Neural cell (in vitro differentiated cells): ENCODE results near the gene UBFD1. TPM values are rescaled to one million over a fixed set of nuclear protein-coding genes. Genes with fewer than 3 reads are reported as not detected.

Source experiments
- H2AFZ ChIP-seq: fragments of 200-600, 300-800 bp; sonication (generic), shearing (Covaris generic); 2 replicates; pipeline ENCODE4 v1.6.0; 2014; ENCODE audit warnings: low read depth, mild to moderate bottlenecking, antibody characterized with exemption, low read length, moderate library complexity
- H3F3A ChIP-seq: fragments of 200-600 bp; shearing (Covaris generic); 2 replicates; pipeline ENCODE4 v1.6.1; 2016; ENCODE audit warnings: mild to moderate bottlenecking, moderate library complexity, mixed read lengths, antibody characterized with exemption, low read length; ENCODE audit not compliant: insufficient read depth, poor library complexity, severe bottlenecking
- H3K27ac ChIP-seq: fragments of 200-600, 300-800 bp; sonication (generic), shearing (Covaris generic); 2 replicates; pipeline ENCODE4 v1.5.1; 2014; ENCODE audit warnings: mild to moderate bottlenecking, low read length, moderate library complexity
- H3K27me3 ChIP-seq: fragments of 300-800, 200-600 bp; sonication (generic), shearing (Covaris generic); 2 replicates; pipeline ENCODE4 v1.6.0; 2014; ENCODE audit warnings: mild to moderate bottlenecking, low read depth, low read length, moderate library complexity; ENCODE audit not compliant: insufficient read depth
- H3K36me3 ChIP-seq: fragments of 300-800, 200-600 bp; sonication (generic), shearing (Covaris generic); 2 replicates; pipeline ENCODE4 v1.5.1; 2014; ENCODE audit warnings: mild to moderate bottlenecking, antibody characterized with exemption, low read length, moderate library complexity; ENCODE audit not compliant: insufficient read depth
- H3K4me2 ChIP-seq: fragments of 300-800, 200-600 bp; sonication (generic), shearing (Covaris generic); 2 replicates; pipeline ENCODE4 v1.6.0; 2014; ENCODE audit warnings: mild to moderate bottlenecking, low read length
- H3K4me3 ChIP-seq: fragments of 300-800, 200-600 bp; sonication (generic), shearing (Covaris generic); 2 replicates; pipeline ENCODE4 v1.5.1; 2014; ENCODE audit warnings: mild to moderate bottlenecking, low read length, moderate library complexity
- H3K79me2 ChIP-seq: fragments of 200-600 bp; shearing (Covaris generic); replicated peaks from 2 replicates; pipeline ENCODE4 v1.6.0; 2014; ENCODE audit warnings: mild to moderate bottlenecking, low read length, moderate library complexity; ENCODE audit not compliant: insufficient read depth
- H3K9ac ChIP-seq: fragments of 300-800, 200-600 bp; sonication (generic), shearing (Covaris generic); 2 replicates; pipeline ENCODE4 v1.6.1; 2016; ENCODE audit warnings: mild to moderate bottlenecking, low read length, mixed read lengths
- H3K9me2 ChIP-seq: fragments of 200-600 bp; shearing (Covaris generic); 2 replicates; pipeline ENCODE4 v1.6.1; 2016; ENCODE audit warnings: mild to moderate bottlenecking, low read length, mixed read lengths; ENCODE audit not compliant: insufficient read depth
- H3K9me3 ChIP-seq: fragments of 200-600, 300-800 bp; sonication (generic), shearing (Covaris generic); 2 replicates; pipeline ENCODE4 v1.6.1; 2016; ENCODE audit warnings: mild to moderate bottlenecking, mixed run types, low read length, moderate library complexity, mixed read lengths
- H4K20me1 ChIP-seq: fragments of 200-600 bp; shearing (Covaris generic); 2 replicates; pipeline ENCODE4 v1.6.1; 2016; ENCODE audit warnings: mild to moderate bottlenecking, mixed run types; ENCODE audit not compliant: insufficient read depth
- CTCF ChIP-seq: fragments of 450-650 bp; IDR thresholded peaks from 2 replicates; pipeline ENCODE4 v1.5.1; 2014; ENCODE audit warnings: antibody characterized with exemption, mild to moderate bottlenecking, moderate library complexity; ENCODE audit not compliant: poor library complexity, severe bottlenecking
- EP300 ChIP-seq: fragments of 450-650 bp; conservative IDR thresholded peaks from 2 replicates; pipeline ENCODE4 v1.6.1; 2014; ENCODE audit warnings: antibody characterized with exemption, mild to moderate bottlenecking, moderate library complexity; ENCODE audit not compliant: poor library complexity, severe bottlenecking
- EZH2 ChIP-seq: fragments of 200-600, 300-800 bp; shearing (Covaris generic), sonication (generic); IDR thresholded peaks from 2 replicates; pipeline ENCODE4 v1.6.1; 2014; ENCODE audit warnings: antibody characterized with exemption, low read length, borderline replicate concordance, mild to moderate bottlenecking; ENCODE audit not compliant: insufficient read depth, poor library complexity, severe bottlenecking
- MXI1 ChIP-seq: fragments of 450-650 bp; conservative IDR thresholded peaks from 2 replicates; pipeline ENCODE4 v1.6.1; 2014; ENCODE audit warnings: antibody characterized with exemption, mild to moderate bottlenecking; ENCODE audit not compliant: poor library complexity, severe bottlenecking
- POLR2AphosphoS5 ChIP-seq: IDR thresholded peaks from 2 replicates; pipeline ENCODE4 v1.6.1; 2012
- RAD21 ChIP-seq: fragments of 450-650 bp; conservative IDR thresholded peaks from 2 replicates; pipeline ENCODE4 v1.6.1; 2014; ENCODE audit warnings: antibody characterized with exemption, mild to moderate bottlenecking, moderate library complexity
- REST ChIP-seq: IDR thresholded peaks from 2 replicates; pipeline ENCODE4 v1.6.1; 2012; ENCODE audit warnings: borderline replicate concordance
- SMC3 ChIP-seq: fragments of 450-650 bp; conservative IDR thresholded peaks from 2 replicates; pipeline ENCODE4 v1.6.1; 2014; ENCODE audit warnings: antibody characterized with exemption, mild to moderate bottlenecking, moderate library complexity; ENCODE audit not compliant: poor library complexity
- TAF1 ChIP-seq: IDR thresholded peaks from 2 replicates; pipeline ENCODE4 v1.6.1; 2012; ENCODE audit warnings: low read depth
- polyA plus RNA-seq: library from polyadenylated mRNA; depleted of rRNA; stranded (reverse); fragments of >200 nt; gene quantifications from 2 replicates; pipeline ENCODE4 v1.2.3, GENCODE V29; 2014

UBFD1 gene
- polyA plus RNA-seq, 1 donor from 2014 or later = 94.3 TPM

- Histone ChIP-seq H4K20me1 (no peaks in the 10 kb centered on the region), H2AFZ (peak within 1 kb of the TSS; percentile 81), H3K9me2 (no peaks in the 10 kb centered on the region), H3K36me3 (no peaks in the 10 kb centered on the region), H3K4me2 (peak within 1 kb of the TSS; percentile 88), H3K27ac (peak within 1 kb of the TSS; percentile 62), H3K27me3 (no peaks in the 10 kb centered on the region), H3K4me3 (peak within 1 kb of the TSS; percentile 84), H3F3A (no peaks in the 10 kb centered on the region), H3K79me2 (peaks cover 37% of the 10 kb centered on the region), H3K9me3 (no peaks in the 10 kb centered on the region), H3K9ac (peak within 1 kb of the TSS; percentile 87)
- TF ChIP-seq TAF1 (peak; percentile 81), RAD21 (peak; percentile 43), CTCF (peak; percentile 99), REST (peak; percentile 62), POLR2AphosphoS5 (peak; percentile 88), EP300 (peak; percentile 30), EZH2 (no peak), MXI1 (peak; percentile 87), SMC3 (peak; percentile 63)
Observed at GRCh38 chr16:23595951-23596720, 38.6 kb downstream of the UBFD1 start, which contains the start of gene NDUFAB1. Gene NDUFAB1 (minus strand): TSS chr16:23596316. CDS start chr16:23596290, 26 bp downstream.

GRCh38 chr16:23597003-23597756 is 39.7 kb downstream of the UBFD1 start:
- no peak overlapping the region for H2AFZ ChIP-seq
- H3K9ac ChIP-seq = no peak overlapping the region
- H3K27me3 ChIP-seq = no peaks in the 10 kb centered on the region
- TF ChIP-seq SMC3 (no peak), RAD21 (no peak), TAF1 (no peak), REST (no peak), EP300 (no peak)
- no peak overlapping the region for H3K4me3 ChIP-seq
- peaks cover 28% of the 10 kb centered on the region for H3K79me2 ChIP-seq
- no peaks in the 10 kb centered on the region for H3F3A ChIP-seq
- H3K9me3 ChIP-seq = no peaks in the 10 kb centered on the region
- no peaks in the 10 kb centered on the region for H4K20me1 ChIP-seq
- no peak overlapping the region for H3K27ac ChIP-seq
- H3K9me2 ChIP-seq = no peaks in the 10 kb centered on the region
- H3K36me3 ChIP-seq = no peaks in the 10 kb centered on the region
- H3K4me2 ChIP-seq = no peak overlapping the region
